Lung (tissue), 12 donors: ENCODE measurements around the gene NLGN1. TPM values are rescaled to one million over a fixed set of nuclear protein-coding genes. Genes with fewer than 3 reads are reported as not detected.

Experiments used
- ATAC-seq: fragments of 200-7000 bp; cut with Tn5 transposase; one replicate; pipeline ENCODE4 v1.9.1; 2020; ENCODE audit warnings: moderate number of reproducible peaks; ENCODE audit not compliant: insufficient read depth, low FRiP score
- DNase-seq, 3 donors: peaks; one replicate each; pipeline ENCODE4 v3.0.0-alpha.2; 2013 to 2017
- H3K27ac ChIP-seq, 2 donors: one replicate each; pipeline ENCODE4 v1.5.1; 2013; ENCODE audit warnings: mild to moderate bottlenecking in 2 of 2, moderate library complexity in 2 of 2, control low read depth in 1 of 2, inconsistent platforms in 1 of 2, low read depth in 1 of 2, low read length in 1 of 2
- H3K27me3 ChIP-seq, 3 donors: one replicate each; pipeline ENCODE4 v1.5.1; 2013; ENCODE audit warnings: low read length in 2 of 3; ENCODE audit not compliant: control insufficient read depth in 3 of 3, insufficient read depth in 3 of 3
- H3K36me3 ChIP-seq, 4 donors: one replicate each; pipeline ENCODE4 v1.5.1; 2013; ENCODE audit warnings: low read length in 4 of 4, mild to moderate bottlenecking in 1 of 4, moderate library complexity in 1 of 4; ENCODE audit not compliant: control insufficient read depth in 4 of 4, insufficient read depth in 4 of 4
- H3K4me1 ChIP-seq, 5 donors: one replicate each; pipeline ENCODE4 v1.5.1; 2013; ENCODE audit warnings: low read length in 5 of 5, mild to moderate bottlenecking in 2 of 5, moderate library complexity in 1 of 5; ENCODE audit not compliant: control insufficient read depth in 5 of 5, insufficient read depth in 5 of 5
- H3K4me3 ChIP-seq: one replicate; pipeline ENCODE4 v1.5.1; 2013; ENCODE audit warnings: mild to moderate bottlenecking, control low read depth, moderate library complexity
- H3K9ac ChIP-seq, 2 donors: one replicate each; pipeline ENCODE4 v1.5.1; 2013; ENCODE audit warnings: low read length in 2 of 2, control low read depth in 1 of 2; ENCODE audit not compliant: insufficient read depth in 1 of 2
- H3K9me3 ChIP-seq, 4 donors: one replicate each; pipeline ENCODE4 v1.5.1; 2013; ENCODE audit warnings: low read length in 3 of 4, mild to moderate bottlenecking in 1 of 4, moderate library complexity in 1 of 4; ENCODE audit not compliant: control insufficient read depth in 4 of 4, insufficient read depth in 3 of 4
- WGBS, 2 donors: extraction: QIAGEN DNeasy Blood & Tissue Kit; methylation state at CpG; one replicate each; pipeline ENCODE4 v1.1.7; 2013; 5-methylcytosine and 5-hydroxymethylcytosine counted together
- polyA plus RNA-seq, 2 donors: library from polyadenylated mRNA; stranded (reverse); fragments of 200-250 nt; gene quantifications; one replicate each; pipeline ENCODE4 v1.2.1, GENCODE V29; 2013
- total RNA-seq, 2 donors: library from RNA; depleted of rRNA in 1 of 2; stranded (reverse); fragments of >200 nt in 1 of 2; gene quantifications; one replicate each; pipeline ENCODE4 v1.2.1, GENCODE V29; 2014 to 2021
- TF ChIP-seq, protein P1 (sequence below): IDR thresholded peaks from 2 replicates; pipeline ENCODE4 v1.5.1; 2012; ENCODE audit warnings: mild to moderate bottlenecking; ENCODE audit errors: control extremely low read depth, extremely low read depth
- donor health status: control.
- donor health status: control.
- donor health status: Bipolar disorder and iron deficiency.
- donor health status: healthy.
- donor health status: DM: yes; HTN: yes; CAD: no.

The NLGN1 gene
- total and polyA plus RNA-seq, 4 donors: 0.24 to 22.2 (median 1.9) TPM

DNA sequence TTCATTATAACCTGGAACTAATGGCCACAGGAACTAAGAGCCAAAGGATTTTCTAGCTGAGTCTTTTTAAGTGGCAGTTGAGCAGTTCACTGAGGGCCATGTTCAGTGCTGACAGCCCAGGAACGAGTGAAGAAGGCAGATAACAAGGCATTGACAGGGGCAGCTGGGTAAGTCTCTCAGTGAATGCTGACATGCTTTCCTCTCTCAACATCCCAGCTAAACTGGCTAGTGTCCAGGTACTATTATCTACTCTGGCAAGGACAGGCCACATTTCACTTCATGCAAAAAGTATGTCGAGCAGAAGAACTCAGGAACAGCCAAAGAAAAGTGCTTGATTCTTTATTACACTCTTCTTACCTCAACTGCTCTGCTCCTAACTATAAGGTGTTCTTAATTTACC is 515.9 kb downstream of the NLGN1 start:
- H3K4me3 ChIP-seq: no peak overlapping the region
- WGBS, 2 donors: 9 to 18% methylated on average over 2 of the region's 2 CpGs
- TF ChIP-seq, protein P1, sequence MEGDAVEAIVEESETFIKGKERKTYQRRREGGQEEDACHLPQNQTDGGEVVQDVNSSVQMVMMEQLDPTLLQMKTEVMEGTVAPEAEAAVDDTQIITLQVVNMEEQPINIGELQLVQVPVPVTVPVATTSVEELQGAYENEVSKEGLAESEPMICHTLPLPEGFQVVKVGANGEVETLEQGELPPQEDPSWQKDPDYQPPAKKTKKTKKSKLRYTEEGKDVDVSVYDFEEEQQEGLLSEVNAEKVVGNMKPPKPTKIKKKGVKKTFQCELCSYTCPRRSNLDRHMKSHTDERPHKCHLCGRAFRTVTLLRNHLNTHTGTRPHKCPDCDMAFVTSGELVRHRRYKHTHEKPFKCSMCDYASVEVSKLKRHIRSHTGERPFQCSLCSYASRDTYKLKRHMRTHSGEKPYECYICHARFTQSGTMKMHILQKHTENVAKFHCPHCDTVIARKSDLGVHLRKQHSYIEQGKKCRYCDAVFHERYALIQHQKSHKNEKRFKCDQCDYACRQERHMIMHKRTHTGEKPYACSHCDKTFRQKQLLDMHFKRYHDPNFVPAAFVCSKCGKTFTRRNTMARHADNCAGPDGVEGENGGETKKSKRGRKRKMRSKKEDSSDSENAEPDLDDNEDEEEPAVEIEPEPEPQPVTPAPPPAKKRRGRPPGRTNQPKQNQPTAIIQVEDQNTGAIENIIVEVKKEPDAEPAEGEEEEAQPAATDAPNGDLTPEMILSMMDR: no peak
- no peaks in the 10 kb centered on the region for H3K36me3 ChIP-seq
- DNase-seq (peak; percentile 21 to 80 (median 61)), ATAC-seq (no peak)
- peaks cover 0 to 12% (median 7%) of the 10 kb centered on the region in 5 donors for H3K4me1 ChIP-seq
- H3K27me3 ChIP-seq: no peaks in the 10 kb centered on the region
- no peaks in the 10 kb centered on the region for H3K9me3 ChIP-seq
- H3K9ac ChIP-seq: no peak overlapping the region
- no peak overlapping the region for H3K27ac ChIP-seq

DNA sequence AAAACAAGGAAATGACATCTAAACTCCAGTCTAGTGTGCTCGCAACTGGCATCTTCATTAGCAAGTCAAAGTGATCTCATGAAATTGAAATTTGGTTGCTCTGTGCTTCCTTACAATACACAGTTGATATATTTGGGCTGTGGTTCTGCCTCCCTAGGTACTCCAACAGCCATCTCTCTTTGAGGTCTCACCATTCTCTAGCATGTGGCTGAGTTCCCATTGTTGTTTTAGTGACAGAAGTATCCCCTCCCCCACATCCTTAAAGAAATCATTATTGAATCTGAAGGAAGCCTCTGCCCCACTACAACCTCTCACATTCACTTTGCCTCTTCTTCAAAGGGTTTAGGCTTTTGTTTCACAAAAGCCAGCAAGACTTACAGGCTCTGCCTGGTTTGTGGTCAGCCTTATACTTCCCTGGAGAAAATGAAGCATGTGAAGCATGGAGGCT is 516.5 kb downstream of the NLGN1 start:
- no peak overlapping the region for H3K4me3 ChIP-seq
- no peaks in the 10 kb centered on the region for H3K27me3 ChIP-seq
- WGBS, 2 donors: 73 to 86% methylated on average over 1 of the region's 1 CpG
- no peaks in the 10 kb centered on the region for H3K9me3 ChIP-seq
- peaks cover 0 to 12% (median 7%) of the 10 kb centered on the region in 5 donors for H3K4me1 ChIP-seq
- ATAC-seq (no peak), DNase-seq (no peak)
- H3K36me3 ChIP-seq: no peaks in the 10 kb centered on the region
- H3K27ac ChIP-seq: no peak overlapping the region
- H3K9ac ChIP-seq: no peak overlapping the region
- TF ChIP-seq, protein P1: no peak

DNA sequence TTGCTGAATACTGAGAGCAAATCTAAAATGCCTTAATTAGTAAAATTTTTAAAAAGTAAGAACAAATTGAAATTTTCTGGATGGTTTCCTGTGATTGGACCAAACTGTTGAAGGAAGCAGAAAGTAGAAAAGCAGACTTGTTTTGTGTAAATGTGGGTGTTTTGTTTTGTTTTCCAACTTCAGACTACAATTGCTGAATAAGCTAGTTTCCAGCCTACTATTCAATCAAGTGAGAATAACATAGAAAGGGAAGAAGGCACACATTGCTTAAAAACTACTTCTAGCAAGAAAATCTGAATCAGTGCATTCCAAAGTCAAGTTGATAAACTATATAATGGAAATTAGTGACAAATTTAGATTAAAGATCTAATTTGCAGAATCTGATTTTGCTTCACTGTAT is 519.3 kb downstream of the NLGN1 start:
- no peaks in the 10 kb centered on the region for H3K27me3 ChIP-seq
- no peak overlapping the region for H3K9ac ChIP-seq
- H3K9me3 ChIP-seq: no peaks in the 10 kb centered on the region
- H3K27ac ChIP-seq: no peak overlapping the region
- ATAC-seq (no peak), DNase-seq (no peak)
- TF ChIP-seq, protein P1: no peak
- H3K36me3 ChIP-seq: no peaks in the 10 kb centered on the region
- no peak overlapping the region for H3K4me3 ChIP-seq
- H3K4me1 ChIP-seq: peaks cover 0 to 10% (median 4%) of the 10 kb centered on the region in 5 donors

DNA sequence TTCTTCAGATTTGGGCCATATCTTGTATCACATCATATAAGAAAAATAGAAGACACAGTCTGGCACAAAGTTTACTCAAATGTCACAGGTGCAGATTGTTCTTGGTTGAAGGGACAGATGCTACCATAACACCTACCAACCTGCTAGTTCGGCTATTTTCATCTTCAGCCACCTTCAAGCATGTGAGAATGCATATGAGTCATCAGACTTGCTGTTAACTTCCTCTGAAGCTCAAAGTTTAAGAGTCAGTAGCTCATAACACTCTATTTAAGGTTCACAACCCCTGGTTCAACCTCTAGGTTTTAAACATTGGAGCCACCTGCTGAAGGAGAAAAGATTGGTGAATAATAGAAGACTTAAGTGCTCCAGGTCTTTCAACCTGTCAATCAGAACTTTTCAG is 522.8 kb downstream of the NLGN1 start:
- Histone ChIP-seq H3K36me3 (no peaks in the 10 kb centered on the region), H3K4me1 (peaks cover 0 to 1% (median 0%) of the 10 kb centered on the region in 5 donors), H3K27me3 (no peaks in the 10 kb centered on the region), H3K27ac (no peak overlapping the region), H3K4me3 (no peak overlapping the region), H3K9me3 (no peaks in the 10 kb centered on the region), H3K9ac (no peak overlapping the region)
- TF ChIP-seq, protein P1: no peak
- DNase-seq (no peak), ATAC-seq (no peak)
- 79 to 81% methylated on average over 1 of the region's 1 CpG for WGBS, 2 donors
